ENCODE data around the gene RASGRP1.

RASGRP1 gene

DNA sequence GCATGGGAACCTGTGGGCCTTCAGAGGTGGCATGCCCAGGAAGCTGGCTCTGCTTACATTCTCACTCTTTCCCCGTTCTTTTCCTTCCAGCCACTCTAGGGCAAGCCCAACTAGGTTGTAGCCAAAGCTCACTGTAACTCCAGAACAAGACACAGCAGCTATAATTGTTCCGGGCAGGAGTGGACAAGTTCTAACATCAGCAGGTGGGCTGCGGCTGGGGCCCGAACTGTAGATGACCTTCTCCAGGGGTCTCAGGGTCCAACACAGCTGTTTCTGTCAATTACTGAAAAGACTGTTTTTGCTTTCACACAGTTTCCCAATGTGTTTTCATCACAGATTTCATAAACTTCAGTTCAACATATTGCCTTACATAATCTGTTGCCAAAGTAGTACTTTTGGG, 11.5 kb downstream of the RASGRP1 start:
- H3K4me3 ChIP-seq (replicated peaks; ENCODE audit: low read depth, low read length): no peak overlapping the region
- H3K36me3 ChIP-seq (ENCODE audit: control insufficient read depth, insufficient read depth, low read length): peaks cover 4% of the 10 kb centered on the region; the same call in 1 of the 2 replicates
- DNase-seq (ENCODE audit: extremely low read depth, insufficient read length): no peak
- TF ChIP-seq, protein P1, sequence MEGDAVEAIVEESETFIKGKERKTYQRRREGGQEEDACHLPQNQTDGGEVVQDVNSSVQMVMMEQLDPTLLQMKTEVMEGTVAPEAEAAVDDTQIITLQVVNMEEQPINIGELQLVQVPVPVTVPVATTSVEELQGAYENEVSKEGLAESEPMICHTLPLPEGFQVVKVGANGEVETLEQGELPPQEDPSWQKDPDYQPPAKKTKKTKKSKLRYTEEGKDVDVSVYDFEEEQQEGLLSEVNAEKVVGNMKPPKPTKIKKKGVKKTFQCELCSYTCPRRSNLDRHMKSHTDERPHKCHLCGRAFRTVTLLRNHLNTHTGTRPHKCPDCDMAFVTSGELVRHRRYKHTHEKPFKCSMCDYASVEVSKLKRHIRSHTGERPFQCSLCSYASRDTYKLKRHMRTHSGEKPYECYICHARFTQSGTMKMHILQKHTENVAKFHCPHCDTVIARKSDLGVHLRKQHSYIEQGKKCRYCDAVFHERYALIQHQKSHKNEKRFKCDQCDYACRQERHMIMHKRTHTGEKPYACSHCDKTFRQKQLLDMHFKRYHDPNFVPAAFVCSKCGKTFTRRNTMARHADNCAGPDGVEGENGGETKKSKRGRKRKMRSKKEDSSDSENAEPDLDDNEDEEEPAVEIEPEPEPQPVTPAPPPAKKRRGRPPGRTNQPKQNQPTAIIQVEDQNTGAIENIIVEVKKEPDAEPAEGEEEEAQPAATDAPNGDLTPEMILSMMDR (IDR thresholded peaks at IDR 0.05; ENCODE audit: insufficient read depth, low read length, poor library complexity, severe bottlenecking): no peak
- no peaks in the 10 kb centered on the region for H3K27me3 ChIP-seq (replicated peaks; ENCODE audit: control insufficient read depth, insufficient read depth, low read length)

DNA sequence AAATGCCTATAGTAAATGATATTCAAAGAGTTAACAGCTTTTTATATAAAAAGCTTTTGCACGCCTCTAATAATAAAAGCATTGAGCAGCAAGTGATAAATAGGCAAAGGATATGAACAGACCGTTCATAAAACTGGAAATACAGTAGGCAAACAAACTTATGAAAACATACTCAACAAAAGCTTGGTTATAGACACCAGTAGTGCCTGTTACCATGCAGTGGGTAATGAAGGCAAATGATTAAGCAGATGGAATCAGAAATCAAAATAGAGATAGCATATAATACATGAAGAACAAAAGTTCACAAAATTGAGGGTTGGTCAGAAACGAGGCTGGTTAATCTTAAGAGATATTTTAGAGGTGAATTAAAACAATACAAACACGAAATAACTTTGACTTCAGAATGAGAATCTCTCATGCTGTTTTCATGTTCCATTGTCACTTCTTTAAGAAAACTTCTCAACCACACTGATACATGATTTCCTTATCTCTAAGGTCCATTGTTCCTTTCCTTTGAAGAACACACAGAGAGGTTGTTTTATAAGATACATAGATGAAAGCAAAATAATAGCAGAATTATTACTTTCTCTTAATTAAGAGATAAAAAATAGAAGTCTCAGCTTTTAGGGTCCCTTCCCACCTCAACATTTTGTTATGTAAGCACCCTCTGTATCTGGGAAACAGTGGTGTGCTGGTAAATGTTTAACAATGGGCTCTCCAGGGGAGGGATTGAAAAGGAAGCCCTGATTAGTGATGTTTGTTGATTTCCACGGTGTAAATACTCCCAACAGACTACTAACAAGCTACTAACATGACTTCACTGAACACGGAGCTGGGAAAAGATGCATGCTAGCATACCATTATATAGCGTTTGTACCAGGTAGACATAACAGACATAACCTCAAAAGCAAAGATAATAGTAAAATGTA, 12.6 kb downstream of the RASGRP1 start:
- no peak for DNase-seq (ENCODE audit: extremely low read depth, insufficient read length)
- no peak overlapping the region for H3K4me3 ChIP-seq (replicated peaks; ENCODE audit: low read depth, low read length)
- no peaks in the 10 kb centered on the region for H3K27me3 ChIP-seq (replicated peaks; ENCODE audit: control insufficient read depth, insufficient read depth, low read length)
- TF ChIP-seq, protein P1 (IDR thresholded peaks at IDR 0.05; ENCODE audit: insufficient read depth, low read length, poor library complexity, severe bottlenecking): no peak
- H3K36me3 ChIP-seq (ENCODE audit: control insufficient read depth, insufficient read depth, low read length): peaks cover under 1% of the 10 kb centered on the region; the same call in 1 of the 2 replicates

DNA sequence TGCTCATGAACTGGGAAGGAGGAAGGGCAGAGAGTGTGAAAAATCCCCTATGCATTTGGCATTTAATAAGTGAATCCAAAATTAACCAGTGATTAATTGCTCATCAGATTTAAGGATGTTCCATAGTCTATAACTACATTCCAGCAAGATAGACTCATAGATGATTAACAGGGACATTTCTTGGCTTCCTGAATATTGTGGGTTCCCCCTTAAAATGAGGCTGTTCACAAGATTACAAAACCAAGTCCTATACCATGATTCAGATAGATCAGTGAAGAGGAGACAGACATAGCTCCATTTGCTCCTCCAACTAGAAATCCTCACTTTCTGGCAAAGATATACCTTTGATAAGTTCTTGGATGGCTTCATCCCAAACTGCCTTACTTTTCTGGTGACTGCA, 15.4 kb downstream of the RASGRP1 start:
- DNase-seq (ENCODE audit: extremely low read depth, insufficient read length): no peak
- no peaks in the 10 kb centered on the region for H3K27me3 ChIP-seq (replicated peaks; ENCODE audit: control insufficient read depth, insufficient read depth, low read length)
- TF ChIP-seq, protein P1 (IDR thresholded peaks at IDR 0.05; ENCODE audit: insufficient read depth, low read length, poor library complexity, severe bottlenecking): no peak
- no peaks in the 10 kb centered on the region; the same call in 1 of the 2 replicates for H3K36me3 ChIP-seq (ENCODE audit: control insufficient read depth, insufficient read depth, low read length)
- no peak overlapping the region for H3K4me3 ChIP-seq (replicated peaks; ENCODE audit: low read depth, low read length)

DNA sequence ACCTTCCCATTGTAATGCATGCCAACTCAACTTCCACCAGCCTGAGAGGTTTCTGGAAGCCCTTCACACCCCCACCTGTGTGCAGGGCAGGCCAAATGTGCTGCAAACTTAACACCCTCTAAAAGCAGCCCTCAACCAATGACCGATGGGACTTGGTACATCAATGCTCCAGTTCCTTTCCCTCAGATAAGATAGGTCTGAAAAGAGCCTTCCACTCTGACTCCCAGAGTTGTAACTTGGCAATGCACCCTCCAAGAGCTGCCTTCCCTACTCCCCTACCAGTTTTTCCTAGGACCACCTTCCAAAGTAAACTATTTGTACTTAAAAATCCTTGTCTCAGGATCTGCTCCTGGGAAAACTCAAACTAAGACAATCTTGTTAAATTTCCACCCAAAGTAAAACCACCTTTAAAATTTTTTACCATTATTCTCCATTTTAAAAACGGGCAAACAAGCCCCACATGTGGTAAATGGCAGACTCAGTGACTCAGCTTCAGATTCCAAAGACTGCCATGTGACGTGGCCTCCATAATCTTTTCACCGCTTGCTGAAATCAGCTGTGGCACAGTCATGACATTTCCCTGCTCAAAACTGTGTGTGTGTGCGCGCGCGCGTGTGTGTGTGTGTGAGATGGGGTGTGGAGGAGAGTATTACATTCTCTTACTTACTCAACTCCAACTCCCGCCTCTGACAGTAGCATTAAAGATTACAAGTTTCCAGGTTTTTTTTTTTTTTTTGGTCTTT, 17.2 kb downstream of the RASGRP1 start:
- Histone ChIP-seq H3K4me3 (replicated peaks; ENCODE audit: low read depth, low read length) (no peak overlapping the region), H3K27me3 (replicated peaks; ENCODE audit: control insufficient read depth, insufficient read depth, low read length) (no peaks in the 10 kb centered on the region), H3K36me3 (ENCODE audit: control insufficient read depth, insufficient read depth, low read length) (no peaks in the 10 kb centered on the region; the same call in 1 of the 2 replicates)
- TF ChIP-seq, protein P1 (IDR thresholded peaks at IDR 0.05; ENCODE audit: insufficient read depth, low read length, poor library complexity, severe bottlenecking): no peak
- no peak for DNase-seq (ENCODE audit: extremely low read depth, insufficient read length)

DNA sequence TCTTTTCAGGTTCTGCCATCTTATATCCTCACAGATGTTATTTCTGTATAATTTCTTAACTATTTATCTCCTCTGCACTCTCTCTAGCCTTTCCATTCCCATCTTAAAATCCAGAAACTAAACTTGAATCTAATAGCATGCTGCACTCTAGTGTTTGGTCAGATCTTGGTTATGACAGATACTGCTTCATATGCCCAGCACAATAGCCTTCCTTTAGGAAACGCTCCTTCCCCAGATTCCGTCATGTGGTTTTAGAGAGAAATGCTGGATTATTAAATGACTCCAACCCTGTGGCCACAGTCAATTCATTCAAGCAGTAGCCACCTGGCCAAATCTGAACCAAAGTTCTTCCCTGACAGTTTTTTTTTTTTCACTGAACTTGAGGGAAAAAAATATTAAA, 19.4 kb downstream of the RASGRP1 start:
- Histone ChIP-seq H3K4me3 (replicated peaks; ENCODE audit: low read depth, low read length) (no peak overlapping the region), H3K36me3 (ENCODE audit: control insufficient read depth, insufficient read depth, low read length) (no peaks in the 10 kb centered on the region; the same call in 1 of the 2 replicates), H3K27me3 (replicated peaks; ENCODE audit: control insufficient read depth, insufficient read depth, low read length) (no peaks in the 10 kb centered on the region)
- TF ChIP-seq, protein P1 (IDR thresholded peaks at IDR 0.05; ENCODE audit: insufficient read depth, low read length, poor library complexity, severe bottlenecking): no peak
- DNase-seq (ENCODE audit: extremely low read depth, insufficient read length): no peak
